ENCODE measurements around the gene BHLHA15. TPM values are rescaled to one million over a fixed set of nuclear protein-coding genes. Genes with fewer than 3 reads are reported as not detected.

The BHLHA15 gene
- total and polyA plus RNA-seq, 2 donors (not counting 1 experiment from before 2014, with no cell fraction given) = 0.33 TPM; not detected in 1

GRCh38 chr7:98163704-98164494 is 47.3 kb upstream of the BHLHA15 start:
- Histone ChIP-seq H3K4me1 (ENCODE audit: control insufficient read depth, extremely low read depth, insufficient read depth, low read length) (no peaks in the 10 kb centered on the region), H3K9ac (ENCODE audit: insufficient read depth, low read length) (no peak overlapping the region), H3K4me2 (ENCODE audit: extremely low read depth, insufficient read depth, low read length) (peak overlapping the region; percentile 35), H3K9me3 (ENCODE audit: control insufficient read depth, insufficient read depth, low read depth, low read length) (no peaks in the 10 kb centered on the region), H4K20me1 (ENCODE audit: control insufficient read depth, extremely low read depth, insufficient read depth, low read length) (no peaks in the 10 kb centered on the region), H2AFZ (ENCODE audit: low read length) (no peak overlapping the region), H3K36me3 (ENCODE audit: control insufficient read depth, insufficient read depth, low read length) (no peaks in the 10 kb centered on the region), H3K27me3 (ENCODE audit: control insufficient read depth, insufficient read depth, low read length) (no peaks in the 10 kb centered on the region), H3K4me3 (replicated peaks in 1 of 4; ENCODE audit: control extremely low read depth in 1 of 4, insufficient read depth in 1 of 4, low read depth in 3 of 4, low read length in 4 of 4) (no peak overlapping the region), H3K27ac (ENCODE audit: insufficient read depth, low read length) (peak overlapping the region; percentile 23), H3K79me2 (ENCODE audit: control insufficient read depth, insufficient read depth, low read length) (no peaks in the 10 kb centered on the region)
- no peak for TF ChIP-seq EZH2 (IDR thresholded peaks at IDR 0.05; ENCODE audit: low read length, missing control alignments)
- TF ChIP-seq CTCF (conservative IDR thresholded peaks at IDR 0.05 in 1 of 2, IDR thresholded peaks at IDR 0.05 in 1 of 2; ENCODE audit: low read depth in 1 of 2, low read length in 2 of 2) = no peak
- DNase-seq (ENCODE audit: low read depth in 2 of 2) = peak; percentile 4 to 74

- no peaks in the 10 kb centered on the region for H3K79me2 ChIP-seq (ENCODE audit: control insufficient read depth, insufficient read depth, low read length)
- H4K20me1 ChIP-seq (ENCODE audit: control insufficient read depth, extremely low read depth, insufficient read depth, low read length) = no peaks in the 10 kb centered on the region
- no peak overlapping the region for H2AFZ ChIP-seq (ENCODE audit: low read length)
- H3K27me3 ChIP-seq (ENCODE audit: control insufficient read depth, insufficient read depth, low read length) = no peaks in the 10 kb centered on the region
- no peaks in the 10 kb centered on the region for H3K36me3 ChIP-seq (ENCODE audit: control insufficient read depth, insufficient read depth, low read length)
- H3K4me1 ChIP-seq (ENCODE audit: control insufficient read depth, extremely low read depth, insufficient read depth, low read length) = no peaks in the 10 kb centered on the region
- no peak overlapping the region for H3K27ac ChIP-seq (ENCODE audit: insufficient read depth, low read length)
- no peaks in the 10 kb centered on the region for H3K9me3 ChIP-seq (ENCODE audit: control insufficient read depth, insufficient read depth, low read depth, low read length)
- TF ChIP-seq CTCF (conservative IDR thresholded peaks at IDR 0.05 in 1 of 2, IDR thresholded peaks at IDR 0.05 in 1 of 2; ENCODE audit: low read depth in 1 of 2, low read length in 2 of 2) (peak; percentile 40 to 64), EZH2 (IDR thresholded peaks at IDR 0.05; ENCODE audit: low read length, missing control alignments) (no peak)
- H3K4me2 ChIP-seq (ENCODE audit: extremely low read depth, insufficient read depth, low read length) = no peak overlapping the region
- peak; percentile 11 to 23 for DNase-seq (ENCODE audit: low read depth in 2 of 2)
- no peak overlapping the region for H3K9ac ChIP-seq (ENCODE audit: insufficient read depth, low read length)
- no peak overlapping the region for H3K4me3 ChIP-seq (replicated peaks in 1 of 4; ENCODE audit: control extremely low read depth in 1 of 4, insufficient read depth in 1 of 4, low read depth in 3 of 4, low read length in 4 of 4)
Observed at GRCh38 chr7:98165827-98166667, 45.2 kb upstream of the BHLHA15 start.

GRCh38 chr7:98166668-98166970 is 44.6 kb upstream of the BHLHA15 start:
- H3K27ac ChIP-seq (ENCODE audit: insufficient read depth, low read length) = no peak overlapping the region
- H3K79me2 ChIP-seq (ENCODE audit: control insufficient read depth, insufficient read depth, low read length) = no peaks in the 10 kb centered on the region
- H3K36me3 ChIP-seq (ENCODE audit: control insufficient read depth, insufficient read depth, low read length) = no peaks in the 10 kb centered on the region
- TF ChIP-seq CTCF (conservative IDR thresholded peaks at IDR 0.05 in 1 of 2, IDR thresholded peaks at IDR 0.05 in 1 of 2; ENCODE audit: low read depth in 1 of 2, low read length in 2 of 2) (no peak), EZH2 (IDR thresholded peaks at IDR 0.05; ENCODE audit: low read length, missing control alignments) (no peak)
- DNase-seq (ENCODE audit: low read depth in 2 of 2) = no peak
- H3K4me1 ChIP-seq (ENCODE audit: control insufficient read depth, extremely low read depth, insufficient read depth, low read length) = no peaks in the 10 kb centered on the region
- H3K27me3 ChIP-seq (ENCODE audit: control insufficient read depth, insufficient read depth, low read length) = no peaks in the 10 kb centered on the region
- no peaks in the 10 kb centered on the region for H3K9me3 ChIP-seq (ENCODE audit: control insufficient read depth, insufficient read depth, low read depth, low read length)
- H3K9ac ChIP-seq (ENCODE audit: insufficient read depth, low read length) = no peak overlapping the region
- H2AFZ ChIP-seq (ENCODE audit: low read length) = no peak overlapping the region
- H4K20me1 ChIP-seq (ENCODE audit: control insufficient read depth, extremely low read depth, insufficient read depth, low read length) = no peaks in the 10 kb centered on the region
- no peak overlapping the region for H3K4me2 ChIP-seq (ENCODE audit: extremely low read depth, insufficient read depth, low read length)
- H3K4me3 ChIP-seq (replicated peaks in 1 of 4; ENCODE audit: control extremely low read depth in 1 of 4, insufficient read depth in 1 of 4, low read depth in 3 of 4, low read length in 4 of 4) = no peak overlapping the region
